SK-N-MC (cell line): ENCODE data around the gene DHFR2.

Source experiments
- EZH2 ChIP-seq: fragments of 200-600 bp; sonication (generic); IDR thresholded peaks from one replicate; pipeline ENCODE4 v1.6.1; 2017; ENCODE audit warnings: antibody characterized with exemption
- FOXP2 ChIP-seq: optimal IDR thresholded peaks from 2 replicates; pipeline ENCODE3; 2011; ENCODE audit warnings: mild to moderate bottlenecking, moderate library complexity; ENCODE audit not compliant: insufficient read depth; ENCODE audit errors: extremely low read length, control extremely low read depth
- POLR2AphosphoS5 ChIP-seq: IDR thresholded peaks from 2 replicates; pipeline ENCODE4 v1.6.1; 2012; ENCODE audit warnings: mild to moderate bottlenecking, low read depth, low read length, borderline replicate concordance

DNA sequence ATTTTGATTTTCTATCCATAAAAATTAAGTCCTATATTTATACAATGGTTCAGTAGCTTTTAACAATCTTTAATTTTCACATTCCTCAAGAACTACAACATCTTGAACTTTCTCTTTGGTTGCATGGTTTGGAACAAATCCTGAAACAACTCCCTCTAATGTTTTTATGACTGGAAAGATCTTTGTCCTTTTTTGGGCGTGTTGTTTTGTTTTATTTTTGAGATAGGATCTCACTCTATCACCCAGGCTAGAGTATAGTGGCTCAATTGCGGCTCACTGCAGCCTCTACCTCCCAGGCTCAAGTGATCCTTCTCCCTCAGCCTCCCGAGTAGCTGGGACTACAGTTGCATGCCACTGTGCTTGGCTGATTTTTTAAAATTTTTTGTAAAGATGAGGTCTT lies 38.3 kb downstream of the DHFR2 start:
- TF ChIP-seq POLR2AphosphoS5 (no peak), EZH2 (no peak), FOXP2 (no peak)
